Esophagus muscularis mucosa (tissue), 3 donors: ENCODE results near the gene EVA1B.

Experiments
- CTCF ChIP-seq, 3 experiments: fragments of 200-600 bp in 2 of 3; fragments of 450-650 bp in 1 of 3; sonication (generic) in 2 of 3; IDR thresholded peaks; one replicate each; pipeline ENCODE4 v1.5.1; 2017 to 2019; ENCODE audit warnings: antibody characterized with exemption in 3 of 3, mild to moderate bottlenecking in 2 of 3, moderate library complexity in 1 of 3
- POLR2A ChIP-seq: fragments of 450-650 bp; IDR thresholded peaks from one replicate; pipeline ENCODE4 v1.6.1; 2017; ENCODE audit warnings: antibody characterized with exemption, moderate library complexity, mild to moderate bottlenecking, low read depth
- POLR2AphosphoS5 ChIP-seq, 2 donors: sonication (generic); formaldehyde crosslinking; IDR thresholded peaks; one replicate each; pipeline ENCODE4 v1.6.1; 2017; ENCODE audit warnings: antibody characterized with exemption in 2 of 2

GRCh38 chr1:36345353-36345752 lies 21.9 kb upstream of the EVA1B start:
- TF ChIP-seq POLR2A (no peak), CTCF (IDR thresholded peaks at IDR 0.05) (no peak), POLR2AphosphoS5 (IDR thresholded peaks at IDR 0.05) (no peak)
